Skeletal muscle cell (primary cell): ENCODE data around the gene BCAS4.
A peak's percentile ranks its signal among the peaks of the same experiment; 100 is the strongest.

Source experiments
- DNase-seq: peaks from one replicate; pipeline ENCODE4 v3.0.0-alpha.2; 2010; ENCODE audit warnings: low read depth
- H3K4me3 ChIP-seq: 2 replicates; pipeline ENCODE4 v1.5.1; 2011; ENCODE audit warnings: low read depth, mild to moderate bottlenecking, control low read depth, low read length, moderate library complexity

The BCAS4 gene

DNA sequence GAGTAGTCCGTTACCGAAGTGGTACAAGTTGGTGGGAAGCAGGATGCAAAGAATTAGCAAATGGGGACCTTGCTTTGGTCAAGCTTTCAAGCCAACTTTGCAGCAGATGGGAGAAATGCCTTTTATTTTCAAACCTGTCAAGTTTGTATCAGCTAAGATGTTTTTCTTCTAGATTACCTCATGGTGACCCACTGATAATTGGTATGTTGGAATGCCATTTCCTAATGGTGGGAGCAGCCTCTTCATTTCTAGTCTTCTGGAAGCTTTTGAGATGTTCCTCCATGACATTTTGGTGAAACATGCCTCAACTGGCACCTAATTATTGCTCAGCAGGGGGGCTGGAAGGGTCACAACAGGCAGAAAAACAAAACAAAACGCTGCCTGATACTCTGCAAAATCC is 92.7 kb downstream of the BCAS4 start:
- DNase-seq: no peak
- H3K4me3 ChIP-seq: no peak overlapping the region

DNA sequence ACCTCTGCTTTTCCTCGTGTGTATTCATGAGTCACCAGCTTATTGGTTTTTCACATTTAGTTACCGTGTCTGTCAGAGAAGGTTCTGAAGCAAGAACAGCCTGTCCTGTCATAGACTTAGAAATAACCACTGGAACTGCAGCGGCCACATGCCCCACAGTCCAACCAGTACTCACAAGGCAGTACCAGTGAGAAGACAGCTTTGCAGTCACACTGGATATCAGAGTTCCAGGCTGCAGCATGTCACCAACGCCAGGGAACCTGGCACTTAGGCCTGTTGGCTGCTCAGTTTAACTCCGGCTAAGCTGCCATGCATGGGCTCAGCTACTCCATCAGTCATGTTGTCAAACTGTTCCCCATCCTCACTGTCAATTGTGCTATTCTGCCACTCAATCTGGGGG is 96.3 kb downstream of the BCAS4 start:
- no peak for DNase-seq
- no peak overlapping the region for H3K4me3 ChIP-seq

DNA sequence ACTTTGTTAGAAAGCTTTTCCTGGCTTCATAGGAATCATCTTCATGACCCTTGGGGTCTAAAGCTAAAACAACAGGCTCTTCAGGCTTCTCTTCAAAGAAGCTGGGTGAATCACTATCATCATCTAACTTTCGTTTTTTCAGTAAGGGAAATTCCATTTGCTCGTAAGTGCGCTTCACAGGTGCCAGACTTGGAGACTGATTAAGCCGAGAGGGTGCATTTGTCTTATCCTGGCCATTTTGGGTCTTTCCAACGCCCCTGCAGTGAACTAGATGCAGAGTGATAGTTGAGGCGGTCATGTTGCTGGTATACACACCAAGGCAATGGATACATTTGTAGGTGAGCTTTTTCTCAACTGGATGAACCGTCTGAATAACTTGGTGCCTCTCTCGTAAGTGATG is 97.5 kb downstream of the BCAS4 start:
- no peak overlapping the region for H3K4me3 ChIP-seq
- DNase-seq: no peak

DNA sequence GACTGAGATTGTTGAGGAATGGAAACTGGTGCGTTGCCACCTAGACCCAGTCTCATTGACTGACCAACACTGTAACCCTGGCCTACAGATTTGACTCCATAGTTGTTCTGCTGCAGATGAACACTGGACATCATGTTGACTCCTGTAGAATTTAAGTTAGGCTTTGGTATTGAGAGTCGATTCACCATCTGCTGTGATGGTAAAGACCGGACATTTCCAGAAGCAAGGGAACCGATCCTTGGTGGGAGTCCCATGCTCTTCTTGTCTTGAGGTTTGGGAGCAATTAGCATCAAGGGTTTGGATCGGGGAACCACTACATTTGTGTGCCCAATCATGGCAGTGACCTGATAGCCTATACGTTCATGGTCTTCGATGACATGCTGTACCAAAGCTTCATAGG is 98.8 kb downstream of the BCAS4 start:
- no peak for DNase-seq
- no peak overlapping the region for H3K4me3 ChIP-seq

DNA sequence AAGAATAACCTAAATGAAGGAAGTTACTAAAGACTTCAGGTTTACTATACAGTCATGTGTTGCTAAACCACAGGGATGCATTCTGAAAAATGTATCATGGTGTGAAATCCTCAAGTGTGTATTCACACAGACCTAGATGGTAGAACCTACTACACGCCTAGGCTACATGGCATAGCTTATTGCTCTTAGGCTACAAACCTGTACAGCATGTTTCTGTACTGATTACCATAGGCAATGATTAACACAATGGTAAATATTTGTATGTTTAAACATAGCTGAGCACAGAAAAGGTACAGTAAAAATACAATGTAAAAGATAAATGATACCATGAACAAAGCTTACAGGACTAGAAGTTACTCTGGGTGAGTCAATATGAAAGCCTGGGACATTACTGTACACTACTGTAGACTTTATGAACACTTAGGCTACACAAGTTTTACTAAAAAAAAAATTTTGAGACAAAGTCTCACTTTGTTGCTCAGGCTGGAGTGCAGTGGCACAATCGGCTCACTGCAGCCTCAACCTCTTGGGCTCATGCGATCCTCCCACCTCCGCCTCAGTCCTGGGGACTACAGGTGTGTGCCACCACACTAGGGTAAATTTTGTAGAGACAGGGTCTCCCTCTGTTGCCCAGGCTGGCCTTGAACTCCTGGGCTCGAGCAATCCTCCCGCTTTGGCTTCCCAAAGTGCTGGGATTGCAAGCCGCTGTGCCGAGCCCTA is 100.4 kb downstream of the BCAS4 start:
- DNase-seq: no peak
- no peak overlapping the region for H3K4me3 ChIP-seq

DNA sequence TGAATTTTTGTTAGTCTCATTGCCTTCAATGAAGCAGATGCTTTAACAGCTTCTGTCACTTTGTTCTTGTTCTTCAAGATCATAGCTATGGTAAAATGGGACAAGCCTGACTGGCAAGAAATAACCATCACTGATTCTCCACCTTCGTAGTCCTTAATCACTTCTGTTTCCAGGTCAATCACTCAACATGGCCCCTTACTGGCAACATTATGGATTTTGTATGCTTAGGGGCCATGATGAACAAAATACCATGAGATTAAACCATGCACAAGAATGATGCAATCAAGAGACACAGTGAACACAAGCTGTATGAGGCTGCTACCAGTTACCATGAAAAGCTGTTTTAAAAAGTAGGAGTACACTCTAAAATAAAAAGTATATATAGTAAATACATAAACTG is 103.6 kb downstream of the BCAS4 start:
- H3K4me3 ChIP-seq: no peak overlapping the region
- DNase-seq: no peak

DNA sequence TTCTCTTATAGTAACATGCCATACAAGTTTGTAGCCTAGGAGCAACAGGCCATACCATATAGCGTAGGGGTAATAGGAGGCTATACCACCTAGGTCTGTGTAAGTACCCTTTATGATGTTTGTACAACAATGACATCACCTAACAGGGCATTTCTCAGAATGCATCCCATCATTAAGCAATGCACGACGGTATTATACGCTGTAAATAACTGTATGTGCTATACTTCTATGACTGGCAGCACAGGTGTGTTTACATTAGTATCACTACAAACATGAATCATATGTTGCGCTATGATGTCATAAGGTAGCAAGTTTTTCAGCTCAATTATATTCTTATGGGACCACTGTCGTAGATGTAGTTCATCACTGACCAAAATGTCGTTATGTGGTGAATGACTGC is 105.4 kb downstream of the BCAS4 start:
- no peak for DNase-seq

DNA sequence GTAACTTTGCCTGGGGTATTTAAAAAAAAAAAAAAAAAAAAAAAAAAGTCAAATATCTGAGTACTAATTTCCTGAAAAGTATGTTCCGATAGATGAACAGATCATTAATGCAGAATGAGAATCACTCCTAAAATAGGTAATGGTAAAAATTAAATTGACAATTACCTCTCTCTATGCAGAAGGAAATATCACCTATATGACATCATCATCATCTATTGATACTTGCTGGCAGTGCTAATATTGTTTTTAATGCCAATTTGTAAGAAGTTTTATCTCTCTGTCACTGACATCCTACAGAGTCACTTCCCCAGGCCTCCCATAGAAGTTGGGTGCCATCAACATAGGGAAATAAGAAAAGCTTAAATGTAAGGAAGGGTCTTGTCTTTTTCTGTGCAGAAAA is 106.4 kb downstream of the BCAS4 start:
- no peak overlapping the region for H3K4me3 ChIP-seq
- DNase-seq: no peak

More for the DNA sequence above, 105.4 kb downstream of the BCAS4 start:
- no peak overlapping the region for H3K4me3 ChIP-seq

DNA sequence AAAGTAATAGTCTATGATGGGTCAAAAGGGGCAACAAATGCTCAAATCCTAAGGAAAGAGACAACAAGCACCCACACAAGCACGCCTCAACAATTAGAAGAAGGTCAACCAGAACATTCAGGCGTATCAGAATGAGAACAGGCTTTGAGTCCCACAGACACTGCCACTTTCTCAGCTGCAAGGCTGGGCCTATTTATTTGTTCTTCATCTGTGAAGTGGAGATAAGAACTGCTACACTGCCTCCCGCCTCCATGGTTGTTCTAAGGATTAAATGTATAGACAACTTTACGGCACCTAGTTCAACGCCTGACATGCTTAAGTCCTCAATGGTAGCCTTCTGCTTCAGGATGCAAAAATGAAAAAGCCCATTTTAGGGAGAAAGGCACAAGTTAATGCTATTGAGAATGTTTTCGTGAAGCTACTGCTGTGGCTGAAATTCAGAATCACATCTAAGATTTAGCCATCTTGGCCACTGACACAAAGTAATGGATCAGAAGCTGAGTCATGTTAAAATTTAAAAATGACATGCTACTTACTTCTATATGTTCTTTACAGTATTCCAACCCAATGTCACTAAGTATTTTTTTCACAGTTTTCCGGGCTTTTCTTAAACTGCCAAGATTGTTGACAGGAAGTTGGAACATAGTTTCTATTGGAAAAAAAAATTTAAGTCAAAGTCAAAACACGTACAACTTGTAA is 108.6 kb downstream of the BCAS4 start:
- H3K4me3 ChIP-seq: no peak overlapping the region
- no peak for DNase-seq

DNA sequence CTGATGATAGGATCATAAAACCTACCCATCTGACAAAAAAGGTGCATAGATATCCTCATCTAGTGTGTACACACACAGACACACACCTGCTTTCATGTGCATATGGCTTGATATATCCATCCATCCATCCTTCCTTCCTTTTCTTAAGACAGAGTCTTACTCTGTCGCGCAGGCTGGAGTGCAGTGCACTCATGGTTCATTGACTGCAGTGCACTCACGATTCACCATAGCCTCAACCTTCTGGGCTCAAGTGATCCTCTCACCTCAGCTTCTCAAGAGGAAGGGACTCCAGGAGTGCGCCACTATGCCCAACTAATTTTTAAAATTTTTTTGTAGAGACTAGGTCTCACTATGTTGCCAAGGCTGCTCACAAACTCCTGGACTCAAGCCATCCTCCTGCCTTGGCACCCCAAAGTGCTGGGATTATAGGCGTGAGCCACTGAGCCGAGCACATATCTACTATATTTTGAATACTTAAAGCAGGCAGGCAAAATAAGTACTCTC is 109.3 kb downstream of the BCAS4 start:
- DNase-seq: no peak
- H3K4me3 ChIP-seq: no peak overlapping the region

DNA sequence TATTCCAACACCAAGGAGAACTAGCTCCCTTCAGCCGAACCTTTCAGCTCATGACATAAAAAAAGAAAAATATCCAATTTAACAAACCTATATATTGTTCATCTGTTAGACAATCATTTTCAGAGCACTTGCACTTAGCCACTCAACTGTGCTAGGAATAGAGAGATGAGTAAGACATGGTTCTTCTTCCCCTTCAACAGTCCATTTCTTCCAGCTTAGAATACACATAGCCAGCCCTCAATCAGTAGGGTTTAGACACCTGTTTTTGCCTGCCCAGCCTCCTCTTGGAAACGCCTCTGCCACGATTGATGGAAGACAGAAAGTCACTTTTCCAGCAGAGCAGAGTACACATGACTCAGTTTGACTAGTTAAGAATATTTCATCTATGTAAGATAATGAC is 114.6 kb downstream of the BCAS4 start:
- H3K4me3 ChIP-seq: no peak overlapping the region
- DNase-seq: no peak

DNA sequence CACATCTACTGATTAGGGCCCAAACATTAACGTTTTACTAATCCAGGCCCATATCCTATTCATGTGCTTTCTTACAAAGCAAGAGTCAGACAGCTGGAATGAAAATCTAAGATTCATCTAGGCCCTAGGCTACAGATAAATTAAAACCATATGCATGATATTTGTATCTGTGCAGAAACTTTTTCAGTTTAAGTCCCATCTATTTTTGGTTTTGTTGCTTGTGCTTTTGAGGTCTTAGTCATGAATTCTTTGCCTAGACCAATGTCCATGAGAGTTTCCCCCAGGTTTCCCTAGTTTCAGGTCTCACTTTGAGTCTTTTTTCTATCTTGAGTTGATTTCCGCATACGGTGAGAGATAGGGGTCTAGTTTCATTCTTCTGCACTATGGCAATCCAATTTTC is 116.2 kb downstream of the BCAS4 start:
- DNase-seq: no peak
- H3K4me3 ChIP-seq: no peak overlapping the region

DNA sequence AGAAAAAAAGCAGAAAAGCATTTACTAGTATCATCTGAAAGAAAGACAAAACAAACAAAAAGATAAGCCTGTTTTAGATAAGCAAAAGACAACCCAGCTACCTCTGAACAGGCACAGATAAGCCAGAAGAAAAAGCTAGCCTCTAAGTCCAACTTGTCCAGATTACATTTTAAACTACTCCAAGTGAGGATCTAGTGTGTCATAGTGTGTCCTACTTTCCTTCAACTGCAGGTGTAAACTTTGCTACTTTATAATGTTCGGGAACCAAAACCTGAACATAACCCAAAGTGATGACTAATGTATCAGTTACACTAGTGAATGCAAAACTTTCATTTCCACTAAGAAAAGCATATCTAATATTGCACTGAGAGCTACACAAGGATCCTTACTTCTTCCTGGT is 116.9 kb downstream of the BCAS4 start:
- no peak for DNase-seq
- no peak overlapping the region for H3K4me3 ChIP-seq

DNA sequence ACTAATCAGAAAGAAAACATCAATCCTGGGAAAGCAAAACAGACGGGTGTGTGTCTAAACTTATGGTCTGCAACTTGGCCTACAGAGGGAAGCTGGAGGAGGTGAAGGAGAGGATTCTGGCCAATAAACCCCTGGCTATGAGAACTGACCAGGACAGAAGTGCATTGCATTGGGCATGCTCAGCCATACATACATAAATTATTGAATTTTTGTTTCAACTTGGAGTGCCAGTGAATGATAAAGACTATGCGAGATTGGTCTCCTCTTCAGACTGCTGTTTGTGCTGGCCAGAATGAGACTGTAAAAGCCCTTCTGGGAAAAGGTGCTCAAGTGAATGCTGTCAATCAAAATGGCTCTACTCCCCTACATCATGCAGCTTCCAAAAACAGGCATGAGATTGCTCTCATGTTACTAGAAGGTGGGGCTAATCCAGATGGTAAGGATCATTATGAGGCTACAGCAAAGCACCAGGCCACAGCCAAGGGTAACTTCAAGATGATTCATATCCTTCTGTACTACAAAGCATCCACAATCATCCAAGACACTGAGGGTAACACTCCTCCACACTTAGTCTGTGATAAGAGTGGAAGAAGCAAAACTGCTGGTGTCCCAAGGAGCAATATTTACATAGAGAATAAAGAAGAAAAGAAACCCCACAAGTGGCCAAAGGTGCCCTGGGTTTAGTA is 119.0 kb downstream of the BCAS4 start:
- no peak overlapping the region for H3K4me3 ChIP-seq
- DNase-seq: no peak

DNA sequence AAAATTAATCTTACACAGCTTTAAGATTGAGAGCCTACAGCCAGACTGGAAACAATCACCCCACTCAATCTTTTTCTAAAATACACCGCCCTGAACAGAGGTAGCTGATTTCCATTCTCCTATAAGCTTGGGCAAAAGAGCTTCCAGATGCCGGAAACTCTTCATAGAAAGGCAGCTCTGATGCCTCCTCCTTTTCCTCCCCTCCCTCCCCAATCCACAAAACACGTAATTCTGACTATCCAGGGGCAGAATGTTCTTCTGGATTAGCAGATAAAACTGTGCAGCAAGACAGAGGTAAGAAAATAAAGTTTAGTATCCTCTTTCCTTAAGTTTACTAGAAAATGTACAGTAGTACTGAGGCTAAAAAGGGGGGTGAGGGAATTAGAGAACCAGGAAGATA is 120.6 kb downstream of the BCAS4 start:
- H3K4me3 ChIP-seq: no peak overlapping the region
- DNase-seq: no peak

DNA sequence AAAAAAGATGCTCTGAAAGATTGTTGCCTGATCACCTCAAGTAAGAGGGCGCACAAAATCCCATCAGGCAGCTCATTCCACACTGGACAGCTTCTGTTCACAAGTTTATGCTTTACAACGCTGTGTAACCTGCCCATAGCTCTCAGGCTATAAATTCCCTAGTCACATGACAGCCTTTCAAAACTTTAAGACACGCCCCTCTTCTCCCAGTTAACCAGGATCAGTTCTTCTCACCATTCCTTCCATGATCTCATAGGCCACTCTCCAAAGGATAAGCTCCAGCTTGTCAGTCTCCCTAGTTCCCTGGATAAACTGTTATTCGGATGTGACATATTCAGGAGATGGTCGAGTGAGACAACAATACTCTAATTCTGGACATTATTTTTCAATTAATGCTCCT is 121.4 kb downstream of the BCAS4 start:
- no peak for DNase-seq
- no peak overlapping the region for H3K4me3 ChIP-seq

DNA sequence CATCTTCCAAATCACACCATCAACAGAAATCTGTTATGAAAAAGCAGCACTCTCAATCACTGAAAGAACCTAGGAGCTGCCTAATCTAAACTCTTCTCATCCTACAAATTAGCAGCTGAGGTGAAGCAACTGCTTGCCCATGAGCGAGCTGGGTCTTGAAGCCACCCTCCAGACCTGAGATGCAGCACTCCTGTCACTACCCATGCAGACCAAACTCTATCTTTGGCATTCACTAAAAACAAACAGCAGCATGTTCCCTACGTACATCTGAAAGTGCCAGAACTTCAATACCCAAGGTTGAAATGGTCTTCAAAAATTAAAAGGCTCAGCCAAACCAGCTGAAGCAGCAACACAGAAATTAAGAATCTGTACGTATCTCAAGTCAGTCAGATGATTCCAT is 122.1 kb downstream of the BCAS4 start:
- DNase-seq: no peak
- H3K4me3 ChIP-seq: no peak overlapping the region

DNA sequence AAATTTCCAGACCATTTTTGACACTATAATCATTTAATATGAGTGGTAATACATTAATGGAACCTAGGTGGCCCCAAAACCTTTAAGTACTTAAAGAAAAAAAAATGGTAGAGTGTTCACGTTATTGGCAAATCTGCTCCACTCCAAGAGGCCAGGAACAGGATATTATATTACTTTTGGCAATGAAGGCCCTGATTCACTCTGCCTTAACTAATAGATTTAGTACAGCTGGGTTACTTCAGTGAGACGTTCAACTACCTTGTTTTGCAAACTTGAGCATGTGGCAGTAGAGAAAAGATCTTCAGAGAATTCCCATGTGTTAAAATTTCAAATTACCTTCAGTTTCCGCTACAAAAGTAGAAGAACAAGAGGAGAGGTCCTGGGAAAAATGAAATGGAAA is 123.5 kb downstream of the BCAS4 start:
- H3K4me3 ChIP-seq: no peak overlapping the region
- peak; percentile 44 for DNase-seq

DNA sequence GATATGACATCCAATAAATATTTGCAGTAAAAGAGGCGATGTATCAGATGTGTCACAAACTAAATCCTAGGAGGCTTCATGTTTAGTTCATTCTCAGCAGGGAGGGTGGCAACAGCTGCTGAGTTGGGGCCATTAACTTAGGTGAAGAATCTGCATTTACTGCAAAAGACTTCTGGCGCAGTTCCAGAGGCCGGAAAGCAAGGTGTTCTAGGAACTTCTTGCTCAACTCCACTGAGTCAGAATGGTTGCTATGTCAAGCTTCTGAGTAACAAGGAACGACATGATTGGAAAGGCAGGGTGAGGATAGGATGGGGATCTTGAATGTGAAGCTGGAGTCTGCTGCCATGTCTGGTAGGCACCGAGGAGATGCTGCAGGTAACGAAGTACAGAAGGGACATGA is 124.7 kb downstream of the BCAS4 start:
- H3K4me3 ChIP-seq: no peak overlapping the region
- DNase-seq: peak; percentile 60

DNA sequence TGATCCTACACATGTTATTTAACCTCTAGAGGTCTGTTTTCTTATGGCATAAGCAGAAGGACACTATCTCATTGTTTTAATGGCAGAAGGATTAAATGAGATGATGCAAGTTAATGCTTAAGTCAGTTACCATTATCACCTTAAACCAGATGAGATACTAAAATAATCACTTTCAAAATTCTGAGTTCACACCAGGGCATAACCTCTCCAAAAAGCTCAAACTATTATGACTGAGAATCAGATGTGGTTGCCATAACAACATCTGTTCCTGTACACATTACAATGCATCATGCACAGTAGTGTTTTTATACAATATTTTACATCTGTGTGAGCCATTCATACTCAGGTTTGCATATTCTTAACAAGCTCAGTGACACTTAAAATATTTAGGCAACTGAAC is 126.1 kb downstream of the BCAS4 start:
- no peak overlapping the region for H3K4me3 ChIP-seq
- DNase-seq: no peak
